ENCODE results near the gene ART5.
"Not testable (repeated sequence)": the region's sequence is repeated elsewhere in the genome, so short reads cannot be mapped to it uniquely, and the experiment has no call there.

ART5 gene

GRCh38 chr11:3655547-3655946 lies 13.8 kb upstream of the ART5 start:
- DNase-seq: no peak

- not testable (repeated sequence) for DNase-seq
Observed at GRCh38 chr11:3652514-3652913, 10.7 kb upstream of the ART5 start.

GRCh38 chr11:3649374-3649773 lies 7.6 kb upstream of the ART5 start:
- not testable (repeated sequence) for DNase-seq

- not testable (repeated sequence) for DNase-seq
Observed at GRCh38 chr11:3648843-3649242, 7.1 kb upstream of the ART5 start.

- DNase-seq: no peak
Observed at GRCh38 chr11:3645552-3645951, 3.8 kb upstream of the ART5 start.

GRCh38 chr11:3644817-3645235 lies 3.0 kb upstream of the ART5 start, which contains the start of gene ART1:
TSS of gene ART1 (plus strand) at chr11:3645128. CDS start at chr11:3659214, 14,086 bp downstream.
- no peak for DNase-seq

GRCh38 chr11:3643102-3643546 lies 1.3 kb upstream of the ART5 start:
- DNase-seq: not testable (repeated sequence)

DNA sequence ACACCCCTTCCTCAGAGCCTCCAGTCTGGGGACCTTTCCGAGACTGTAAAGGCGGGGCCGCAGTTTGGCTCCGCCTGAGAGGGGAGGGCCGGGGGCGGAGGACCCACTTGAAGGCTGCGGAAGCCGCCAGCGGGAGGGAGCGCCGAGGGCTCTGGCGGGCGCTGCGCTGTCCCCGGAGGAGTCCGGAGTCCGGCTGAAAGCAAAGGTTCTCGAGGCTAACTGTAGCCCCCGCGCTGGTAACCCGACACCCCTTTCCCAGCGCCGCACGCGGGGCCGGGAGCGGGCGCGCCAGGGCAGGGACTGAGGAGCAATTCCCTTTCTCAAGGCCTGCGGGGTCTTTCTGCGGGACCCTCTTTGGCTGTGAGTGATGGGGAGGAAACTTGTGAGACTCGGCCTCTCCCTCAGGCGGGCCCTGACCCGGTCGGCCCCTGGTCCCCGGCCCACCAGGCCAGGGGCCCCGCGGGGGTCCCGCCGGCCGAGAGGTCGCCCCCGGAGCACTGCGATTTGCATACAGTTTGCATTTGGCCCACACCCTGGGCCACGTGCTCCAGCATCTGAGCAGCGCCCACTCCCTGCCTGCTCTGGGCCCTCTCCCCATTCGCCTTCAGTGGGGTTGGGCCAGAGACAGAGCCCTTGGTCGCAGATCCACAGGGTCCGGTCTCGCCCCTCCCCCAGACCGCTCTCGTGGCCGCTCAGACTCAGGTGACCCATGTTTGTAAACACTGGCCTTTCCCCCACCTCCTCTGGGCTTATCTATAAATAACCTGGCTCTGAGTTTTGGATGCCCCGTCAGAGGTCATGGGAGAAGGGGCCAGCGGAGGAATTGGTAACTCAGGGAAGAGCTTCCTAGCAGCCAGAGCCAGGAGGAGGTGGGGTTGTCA lies 519 bp upstream of the ART5 start:
- DNase-seq: peak; percentile 82

DNA sequence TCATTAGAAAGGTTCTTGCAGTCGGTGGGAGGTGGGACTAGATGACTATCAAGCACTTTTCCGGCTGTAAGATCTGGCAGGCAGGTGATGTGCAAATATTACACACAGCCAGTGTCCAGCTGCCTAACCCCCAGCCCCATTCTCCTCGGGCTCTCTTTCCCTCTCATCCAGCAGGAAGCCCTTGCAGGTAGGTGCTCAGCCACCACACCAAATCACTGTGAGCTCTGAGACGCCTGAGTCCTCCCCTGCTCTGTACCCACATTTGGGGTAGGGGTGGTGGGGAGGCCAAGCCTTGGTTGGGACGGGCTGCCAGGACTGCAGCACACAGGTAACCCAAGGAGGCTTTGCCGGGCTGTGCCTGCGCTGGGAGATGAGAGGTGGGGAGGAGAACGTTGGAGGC lies 601 bp downstream of the ART5 start:
- no peak for DNase-seq

- no peak for DNase-seq
Observed at GRCh38 chr11:3639841-3640240, 2.0 kb downstream of the ART5 start.

GRCh38 chr11:3638513-3638912 lies 3.3 kb downstream of the ART5 start:
- no peak for DNase-seq

DNA sequence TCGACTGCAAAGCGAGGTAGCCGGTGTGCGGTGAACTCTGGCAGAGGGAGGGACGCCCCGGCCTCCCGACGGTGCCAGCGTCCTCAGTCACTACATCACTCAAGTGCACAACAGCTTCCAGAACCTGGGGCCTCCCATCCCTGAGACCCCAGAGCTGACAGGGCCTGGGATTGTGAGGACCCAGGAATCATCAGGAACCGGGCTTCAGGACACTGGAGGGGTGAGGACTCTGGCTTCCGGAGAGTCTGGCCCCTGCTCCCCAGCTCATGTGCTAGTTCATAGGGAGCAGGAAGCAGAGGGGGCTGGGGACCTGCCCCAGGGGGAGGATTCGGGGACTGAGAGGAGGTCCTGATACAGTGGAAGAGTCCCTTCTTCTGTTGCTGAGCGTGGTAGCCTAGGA lies 4.6 kb downstream of the ART5 start:
- DNase-seq: no peak

DNA sequence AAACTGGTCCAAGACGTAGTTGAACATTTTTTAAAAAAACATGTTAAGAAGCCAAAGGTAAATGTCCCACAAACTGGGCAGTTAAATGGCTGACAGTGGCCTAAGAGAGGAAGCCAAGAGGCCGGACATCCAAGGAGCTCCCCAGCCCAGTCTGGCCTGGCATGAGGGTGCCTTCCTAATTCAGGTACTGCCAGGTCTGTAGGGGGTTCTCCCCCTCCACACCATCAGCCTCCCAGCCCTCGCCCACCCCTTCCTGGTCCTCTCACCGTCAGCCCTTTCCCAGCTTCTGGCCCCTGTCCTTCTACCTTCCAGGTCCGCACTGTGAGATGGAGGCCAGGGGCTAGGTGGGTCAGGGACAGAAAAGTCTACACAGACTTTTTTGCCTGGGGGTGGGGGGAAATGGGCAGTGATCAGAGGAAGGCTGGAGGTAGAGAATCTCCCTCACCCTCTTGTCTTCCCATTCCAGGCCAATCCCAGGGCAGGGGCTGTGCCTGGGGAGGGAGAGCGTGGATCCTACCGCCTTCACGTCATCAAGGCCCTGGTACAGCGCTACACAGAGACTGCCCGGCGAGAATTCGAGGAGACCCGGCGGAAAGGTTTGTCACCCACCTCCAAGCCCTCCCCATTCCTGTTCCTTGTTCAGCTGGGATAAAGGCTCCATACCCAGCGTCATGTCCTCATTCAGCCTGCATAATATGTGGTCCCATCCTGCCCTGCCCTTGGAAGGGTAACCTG lies 6.0 kb downstream of the ART5 start:
- DNase-seq: no peak

DNA sequence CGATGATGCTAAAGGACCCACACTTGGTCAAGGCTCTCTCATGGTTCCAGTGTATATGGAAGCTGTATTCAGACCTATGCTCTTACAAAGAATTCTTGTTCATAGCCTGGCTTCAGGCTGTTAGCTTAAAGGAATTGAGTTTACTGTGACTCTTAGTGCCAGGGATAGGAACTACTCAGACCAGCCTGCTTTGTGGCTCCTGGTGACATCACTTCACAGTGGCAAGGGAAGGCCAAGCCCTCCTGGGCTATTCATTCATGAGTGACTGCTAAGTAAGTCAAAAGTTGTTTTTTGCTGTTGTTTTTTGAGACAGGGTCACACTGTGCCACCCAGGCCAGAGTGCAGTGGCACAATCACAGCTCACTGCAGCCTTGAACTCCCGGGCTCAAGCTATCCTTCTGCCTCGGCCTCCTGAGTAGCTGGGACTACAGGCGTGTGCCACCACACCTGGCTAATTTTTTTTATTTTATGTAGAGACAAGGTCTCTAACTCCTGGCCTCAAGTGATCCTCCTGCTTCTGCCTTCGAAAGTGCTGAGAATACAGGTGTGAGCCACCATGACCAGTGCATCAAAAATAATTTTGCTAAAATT lies 9.6 kb downstream of the ART5 start:
- no peak for DNase-seq

- no peak for DNase-seq
Observed at GRCh38 chr11:3631331-3631730, 10.5 kb downstream of the ART5 start.

- no peak for DNase-seq
Observed at GRCh38 chr11:3627291-3627690, 14.5 kb downstream of the ART5 start.

- DNase-seq: no peak
Observed at GRCh38 chr11:3626250-3626960, 15.4 kb downstream of the ART5 start.

DNA sequence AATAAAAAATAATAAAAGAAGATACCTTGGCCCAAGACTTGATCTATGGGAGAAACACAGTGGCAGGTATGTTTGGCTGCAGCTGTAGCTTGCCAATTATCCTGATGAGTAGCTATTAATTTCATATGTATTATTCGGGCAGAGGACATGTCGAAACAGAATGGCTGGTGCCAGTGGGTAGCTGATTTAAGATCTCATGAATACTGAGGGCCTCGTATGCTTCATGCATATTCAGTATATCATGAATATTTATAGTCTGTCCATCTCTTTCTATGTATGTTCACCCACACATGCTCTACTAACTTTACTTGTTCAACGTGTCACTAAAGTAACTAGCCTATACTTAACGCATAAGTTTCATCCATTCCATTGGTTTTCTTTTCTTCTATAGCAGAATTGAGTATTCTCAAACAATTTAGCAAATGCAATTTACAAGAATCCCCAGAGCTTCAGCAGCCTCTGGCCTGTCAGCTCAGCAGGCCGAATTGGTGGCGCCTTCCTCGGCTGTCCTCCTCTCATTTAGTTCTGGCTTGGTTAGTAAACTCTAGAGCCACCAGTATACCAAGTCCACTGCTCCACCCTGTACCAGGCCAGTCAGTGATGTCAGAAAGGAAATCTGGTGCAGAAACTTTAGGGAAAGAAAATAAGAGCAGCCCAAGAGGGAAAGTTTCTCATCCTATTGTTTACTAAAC lies 17.9 kb downstream of the ART5 start:
- no peak for DNase-seq

DNA sequence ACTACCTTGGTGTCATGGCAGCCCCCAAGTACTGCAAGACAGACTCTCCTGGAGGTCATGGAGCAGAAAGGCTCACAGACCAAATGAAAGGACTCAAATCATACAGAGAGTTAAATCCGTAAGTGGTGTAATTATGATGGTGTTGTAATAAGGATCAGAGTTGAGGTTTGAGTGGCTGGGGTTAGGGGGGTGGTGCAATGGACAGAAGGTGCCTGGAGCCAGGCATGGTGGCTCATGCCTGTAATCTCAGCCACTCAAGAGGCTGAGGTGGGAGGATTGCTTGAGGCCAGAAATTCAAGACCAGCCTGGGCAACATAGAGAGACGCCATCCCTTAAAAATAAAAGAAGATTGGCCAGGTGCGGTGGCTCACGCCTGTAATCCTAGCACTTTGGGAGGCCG lies 18.7 kb downstream of the ART5 start:
- no peak for DNase-seq

DNA sequence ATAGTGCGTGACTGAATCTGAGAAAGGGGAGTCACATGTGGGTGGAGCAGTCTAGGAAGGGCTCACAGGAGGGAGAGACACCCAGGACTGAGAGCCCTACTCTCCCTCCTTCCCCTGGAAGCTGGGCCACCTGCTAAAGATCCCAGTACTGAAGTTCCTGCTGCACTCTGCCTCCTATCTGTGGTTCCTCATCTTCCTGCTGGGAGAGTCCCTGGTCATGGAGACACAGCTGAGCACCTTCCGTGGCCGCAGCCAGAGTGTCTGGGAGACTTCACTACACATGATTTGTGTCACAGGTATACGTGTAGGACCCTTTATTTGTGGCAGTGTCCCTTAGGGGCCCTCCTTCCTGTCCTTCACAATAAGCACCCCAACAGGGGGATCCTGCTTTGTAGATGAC lies 19.3 kb downstream of the ART5 start:
- no peak for DNase-seq

- no peak for DNase-seq
Observed at GRCh38 chr11:3617990-3618389, 23.8 kb downstream of the ART5 start.

DNA sequence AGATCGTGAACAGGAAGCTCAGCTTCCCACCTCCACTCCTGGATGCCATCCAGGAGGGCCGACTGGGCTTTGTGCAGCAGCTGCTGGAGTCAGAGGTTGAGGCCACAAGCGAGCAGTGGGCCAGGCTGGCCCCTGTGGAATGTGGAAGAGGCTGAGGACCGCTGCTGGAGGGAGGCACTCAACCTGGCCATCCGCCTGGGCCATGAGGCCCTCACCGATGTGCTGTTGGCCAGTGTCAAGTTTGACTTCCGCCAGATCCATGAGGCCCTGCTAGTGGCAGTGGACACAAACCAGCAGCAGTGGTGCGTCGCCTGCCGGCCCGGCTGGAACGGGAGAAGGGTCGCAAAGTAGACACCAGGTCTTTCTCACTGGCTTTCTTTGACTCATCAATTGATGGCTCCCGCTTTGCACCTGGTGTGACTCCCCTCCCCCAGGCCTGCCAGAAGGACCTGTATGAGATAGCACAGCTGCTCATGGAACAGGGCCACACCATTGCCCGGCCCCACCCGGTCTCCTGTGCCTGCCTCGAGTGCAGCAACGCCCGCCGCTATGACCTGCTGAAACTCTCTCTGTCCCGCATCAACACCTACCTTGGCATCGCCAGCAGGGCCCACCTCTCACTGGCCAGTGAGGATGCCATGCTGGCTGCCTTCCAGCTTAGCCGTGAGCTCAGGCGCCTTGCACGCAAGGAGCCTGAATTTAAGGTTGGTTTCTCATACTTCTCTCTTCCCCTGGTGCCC lies 24.9 kb downstream of the ART5 start:
- no peak for DNase-seq

Data from activated naive CD4-positive, alpha-beta T cell treated with Interleukin-2 at 50 U/mL for 16 hours (primary cell).